Body of pancreas (tissue), 4 donors: ENCODE measurements around the gene OPN5.

ENCODE experiments used
- CTCF ChIP-seq, 7 experiments: fragments of 450-650 bp in 4 of 7; fragments of 200-600 bp in 3 of 7; sonication (generic) in 3 of 7; IDR thresholded peaks; one replicate each; pipeline ENCODE4 v1.5.1; 2016 to 2019; ENCODE audit warnings: antibody characterized with exemption in 7 of 7
- POLR2A ChIP-seq, 3 donors: fragments of 450-650 bp; IDR thresholded peaks; one replicate each; pipeline ENCODE4 v1.6.1; 2016; ENCODE audit warnings: antibody characterized with exemption in 3 of 3, mild to moderate bottlenecking in 2 of 3

DNA sequence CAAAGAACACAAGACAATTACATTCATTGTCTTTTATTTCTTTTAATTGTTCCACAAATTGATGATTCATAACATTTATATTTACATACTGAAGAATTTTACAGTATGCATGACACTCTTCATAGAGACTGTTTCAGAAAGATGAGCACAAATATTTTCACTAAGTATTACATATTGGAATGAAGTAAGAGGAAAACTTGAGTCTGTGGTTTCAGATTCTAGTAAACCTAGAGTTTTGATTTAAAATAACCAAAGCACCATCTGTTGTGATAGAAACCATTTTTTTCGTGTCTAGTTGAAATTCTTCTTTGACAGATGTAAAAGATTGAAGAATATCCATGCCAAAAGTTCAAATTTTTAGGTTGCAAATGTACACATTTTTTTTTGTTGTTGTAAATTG is 32.1 kb upstream of the OPN5 start:
- no peak for TF ChIP-seq CTCF (IDR thresholded peaks at IDR 0.05)
- TF ChIP-seq POLR2A (IDR thresholded peaks at IDR 0.05) = no peak
